Caco-2 (cell line): ENCODE measurements around the gene ITGAV. TPM values are rescaled to one million over a fixed set of nuclear protein-coding genes. Genes with fewer than 3 reads are reported as not detected.
A peak's percentile ranks its signal among the peaks of the same experiment; 100 is the strongest.

ENCODE experiments used
- BruUV-seq: library from RNA; stranded (reverse); fragments of 400-500 nt; replicated peaks from 2 replicates; lab custom pipeline; 2021; lab: Mats Ljungman, UMichigan
- CTCF ChIA-PET: fragments of 300-600 bp; sonication (Branson Sonifier 250); formaldehyde crosslinking; loops from one replicate; lab custom pipeline; 2022; ENCODE audit warnings: antibody characterized with exemption; lab: Charles Lee
- POLR2A ChIA-PET: fragments of 300-600 bp; sonication (Branson Sonifier 250); formaldehyde crosslinking; loops from one replicate; lab custom pipeline; 2022; ENCODE audit warnings: antibody characterized with exemption; lab: Charles Lee
- DNase-seq, 2 experiments: peaks; one replicate each; pipeline versions ENCODE4 v3.0.0 to v3.0.0-alpha.2; 2020 to 2022
- H3K27me3 ChIP-seq: replicated peaks from 2 replicates; pipeline ENCODE4 v1.6.0; 2011; ENCODE audit warnings: low read length; ENCODE audit not compliant: control insufficient read depth, insufficient read depth
- H3K36me3 ChIP-seq: 2 replicates; pipeline ENCODE4 v1.5.1; 2011; ENCODE audit warnings: low read length; ENCODE audit not compliant: control insufficient read depth, insufficient read depth
- H3K4me1 ChIP-seq: fragments of 250-450 bp; sonication (Bioruptor Pico); 2 replicates; pipeline ENCODE4 v1.5.1; 2020; ENCODE audit warnings: mild to moderate bottlenecking
- H3K4me3 ChIP-seq: 2 replicates; pipeline ENCODE4 v1.5.1; 2011; ENCODE audit warnings: low read depth, mild to moderate bottlenecking, control low read depth, low read length
- H3K9me3 ChIP-seq: fragments of 250-450 bp; sonication (Bioruptor Pico); 2 replicates; pipeline ENCODE4 v1.5.1; 2020; ENCODE audit warnings: mild to moderate bottlenecking, moderate library complexity
- H3K27ac Mint-ChIP-seq: one replicate; pipeline ENCODE4 v1.8.0; 2022; ENCODE audit warnings: mixed read lengths; ENCODE audit not compliant: unreplicated experiment
- H3K27me3 Mint-ChIP-seq: one replicate; pipeline ENCODE4 v1.8.0; 2022; ENCODE audit warnings: mixed read lengths; ENCODE audit not compliant: insufficient read depth, unreplicated experiment
- H3K36me3 Mint-ChIP-seq: one replicate; pipeline ENCODE4 v1.8.0; 2022; ENCODE audit warnings: mild to moderate bottlenecking, mixed read lengths; ENCODE audit not compliant: insufficient read depth, unreplicated experiment
- H3K4me1 Mint-ChIP-seq: one replicate; pipeline ENCODE4 v1.8.0; 2022; ENCODE audit warnings: low read depth, mixed read lengths; ENCODE audit not compliant: unreplicated experiment
- H3K4me3 Mint-ChIP-seq: one replicate; pipeline ENCODE4 v1.8.0; 2022; ENCODE audit warnings: mild to moderate bottlenecking, moderate library complexity, mixed read lengths; ENCODE audit not compliant: unreplicated experiment
- H3K9me3 Mint-ChIP-seq: one replicate; pipeline ENCODE4 v1.8.0; 2022; ENCODE audit warnings: mixed read lengths; ENCODE audit not compliant: unreplicated experiment
- CTCF ChIP-seq, 2 experiments: fragments of 200-600 bp in 1 of 2; IDR thresholded peaks; 1 replicate in 1 of 2; 2 replicates in 1 of 2; pipeline versions ENCODE4 v1.5.1 to v1.8.0; 2011 to 2022; ENCODE audit warnings: antibody characterized with exemption in 1 of 2, control low read depth in 1 of 2, inconsistent platforms in 1 of 2, low read depth in 1 of 2, low read length in 1 of 2, mild to moderate bottlenecking in 1 of 2, moderate library complexity in 1 of 2; ENCODE audit not compliant: insufficient read depth in 1 of 2, severe bottlenecking in 1 of 2, unreplicated experiment in 1 of 2
- intact Hi-C: fragments of 100-400 bp; cut with micrococcal nuclease; formaldehyde crosslinking; loops from one replicate; pipeline ENCODE4 v1.10.0; 2022; ENCODE audit not compliant: unreplicated experiment
- total RNA-seq: library from RNA; stranded (reverse); gene quantifications from 2 replicates; pipeline ENCODE4 v1.2.3, GENCODE V29; 2022

ITGAV gene
- total RNA-seq, 1 experiment from 2014 or later: 42.6 TPM

GRCh38 chr2:186641807-186642321 is 52.0 kb downstream of the ITGAV start:
- no peak overlapping the region for H3K4me3 ChIP-seq
- TF ChIP-seq CTCF (IDR thresholded peaks at IDR 0.05; ENCODE audit: insufficient read depth in 1 of 2, low read depth in 1 of 2, low read length in 1 of 2, severe bottlenecking in 1 of 2, unreplicated experiment in 1 of 2): peak; percentile 60 to 82
- H3K27me3 Mint-ChIP-seq: no peaks in the 10 kb centered on the region
- H3K4me1 Mint-ChIP-seq: peaks cover 14% of the 10 kb centered on the region
- DNase-seq: peak; percentile 45 to 67
- no peaks in the 10 kb centered on the region for H3K9me3 Mint-ChIP-seq
- H3K9me3 ChIP-seq: no peaks in the 10 kb centered on the region
- intact Hi-C loops: loop anchor here (1.0 to 5.0 kb wide), 5 partner anchors 51 to 365 kb away; partner anchors contain the start of gene ITGAV
- no peak overlapping the region for H3K27ac Mint-ChIP-seq
- ChIA-PET CTCF (interaction anchor here (0.6 to 1.9 kb wide), 6 partner anchors 30 to 139 kb away, joined by 3 to 10 read pairs (median 4); partner anchors contain the start of gene ITGAV), POLR2A (interaction anchor here (0.6 to 1.4 kb wide), 2 partner anchors 52 to 156 kb away, joined by 4 to 7 read pairs; partner anchors contain the start of genes ITGAV and ZC3H15)
- no TSS peak for BruUV-seq
- H3K4me1 ChIP-seq: no peaks in the 10 kb centered on the region
- no peak overlapping the region for H3K4me3 Mint-ChIP-seq
- H3K27me3 ChIP-seq: no peaks in the 10 kb centered on the region
- H3K36me3 ChIP-seq: no peaks in the 10 kb centered on the region
- peaks cover 26% of the 10 kb centered on the region for H3K36me3 Mint-ChIP-seq

DNA sequence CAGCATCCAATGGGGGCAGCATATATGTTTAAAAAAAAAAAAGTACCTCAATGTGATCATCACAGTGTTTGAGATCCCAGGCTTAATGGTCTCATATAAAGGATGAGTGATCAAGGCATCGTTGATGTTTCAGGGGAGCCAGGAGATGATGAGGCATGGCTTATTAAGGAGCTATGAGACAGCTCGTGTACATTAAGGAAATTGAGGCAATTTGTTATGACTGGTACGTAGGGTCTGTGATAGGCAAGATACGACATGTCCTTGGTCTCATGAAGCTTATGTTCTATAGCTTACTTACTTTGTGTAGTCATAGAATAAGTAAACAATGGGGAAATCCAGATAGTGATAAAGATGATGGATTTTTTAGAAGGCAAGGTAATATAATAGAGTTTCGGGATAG is 54.9 kb downstream of the ITGAV start:
- no peaks in the 10 kb centered on the region for H3K36me3 ChIP-seq
- Mint-ChIP-seq H3K4me3 (no peak overlapping the region), H3K27me3 (no peaks in the 10 kb centered on the region), H3K36me3 (peaks cover 21% of the 10 kb centered on the region), H3K9me3 (no peaks in the 10 kb centered on the region), H3K27ac (no peak overlapping the region), H3K4me1 (peaks cover 8% of the 10 kb centered on the region)
- H3K4me3 ChIP-seq: no peak overlapping the region
- no peaks in the 10 kb centered on the region for H3K27me3 ChIP-seq
- no peaks in the 10 kb centered on the region for H3K9me3 ChIP-seq
- DNase-seq: no peak
- TF ChIP-seq CTCF (IDR thresholded peaks at IDR 0.05; ENCODE audit: insufficient read depth in 1 of 2, low read depth in 1 of 2, low read length in 1 of 2, severe bottlenecking in 1 of 2, unreplicated experiment in 1 of 2): no peak
- no TSS peak for BruUV-seq
- ChIA-PET CTCF (no interaction called here), POLR2A (interaction anchor here (0.5 kb wide), 1 partner anchor 55 kb away, joined by 5 read pairs; the partner anchor contains the start of gene ITGAV)
- H3K4me1 ChIP-seq: no peaks in the 10 kb centered on the region
- intact Hi-C loops: loop anchor here (5.0 kb wide), 1 partner anchor 367 kb away; no protein-coding TSS in a partner anchor

GRCh38 chr2:186645999-186646398 is 56.1 kb downstream of the ITGAV start:
- DNase-seq: no peak
- no TSS peak for BruUV-seq
- Mint-ChIP-seq H3K4me3 (no peak overlapping the region), H3K27me3 (no peaks in the 10 kb centered on the region), H3K36me3 (peaks cover 21% of the 10 kb centered on the region), H3K27ac (no peak overlapping the region), H3K9me3 (no peaks in the 10 kb centered on the region), H3K4me1 (peaks cover 8% of the 10 kb centered on the region)
- Histone ChIP-seq H3K4me1 (no peaks in the 10 kb centered on the region), H3K4me3 (no peak overlapping the region), H3K27me3 (no peaks in the 10 kb centered on the region), H3K9me3 (no peaks in the 10 kb centered on the region), H3K36me3 (no peaks in the 10 kb centered on the region)
- POLR2A ChIA-PET: no interaction called here
- CTCF ChIA-PET: no interaction called here
- TF ChIP-seq CTCF (IDR thresholded peaks at IDR 0.05; ENCODE audit: insufficient read depth in 1 of 2, low read depth in 1 of 2, low read length in 1 of 2, severe bottlenecking in 1 of 2, unreplicated experiment in 1 of 2): no peak
- intact Hi-C loops: no loop called here
